HG03565 (cell line): ENCODE results near the gene NR2C2AP.

Source experiments
- ATAC-seq: cut with Tn5 transposase; IDR thresholded peaks from one replicate; pipeline ENCODE4 v1.9.1; 2021; ENCODE audit warnings: mild to moderate bottlenecking, moderate library complexity; ENCODE audit not compliant: unreplicated experiment

The NR2C2AP gene

DNA sequence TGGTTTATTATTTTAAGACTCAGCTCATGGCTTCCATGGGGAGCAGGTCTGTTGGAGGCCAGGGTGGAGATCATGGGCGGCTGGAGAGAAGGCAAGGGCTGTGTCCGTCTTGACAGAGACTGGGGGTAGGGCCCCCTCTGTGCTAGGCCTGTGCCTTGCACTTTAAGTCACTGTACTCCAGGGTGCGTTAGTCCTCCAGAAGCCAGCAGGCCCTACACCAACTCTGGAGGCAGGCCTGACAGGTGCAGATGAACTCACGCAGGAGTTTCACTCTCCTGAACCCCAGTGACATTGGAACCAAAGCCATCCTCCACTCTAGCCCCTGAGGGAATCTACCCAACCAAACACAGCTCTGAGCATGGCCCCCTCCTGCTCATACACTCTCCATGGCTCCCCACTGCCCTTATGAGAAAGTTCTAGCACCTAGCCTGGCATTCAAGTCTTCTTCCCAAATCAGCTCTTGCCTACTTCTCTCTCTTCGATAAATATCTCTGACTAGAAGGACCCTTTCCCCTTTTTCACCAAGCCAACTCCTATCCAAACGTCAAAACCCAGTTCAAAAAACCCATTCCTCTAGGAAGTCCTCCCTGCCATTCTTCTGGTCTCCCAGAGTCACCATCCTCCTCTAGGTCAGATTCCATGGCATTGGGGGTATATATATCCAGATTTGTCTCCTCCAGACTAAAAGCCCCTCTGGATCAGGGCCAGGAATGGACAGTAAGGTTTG is 48.3 kb downstream of the NR2C2AP start:
- ATAC-seq, result no peak

DNA sequence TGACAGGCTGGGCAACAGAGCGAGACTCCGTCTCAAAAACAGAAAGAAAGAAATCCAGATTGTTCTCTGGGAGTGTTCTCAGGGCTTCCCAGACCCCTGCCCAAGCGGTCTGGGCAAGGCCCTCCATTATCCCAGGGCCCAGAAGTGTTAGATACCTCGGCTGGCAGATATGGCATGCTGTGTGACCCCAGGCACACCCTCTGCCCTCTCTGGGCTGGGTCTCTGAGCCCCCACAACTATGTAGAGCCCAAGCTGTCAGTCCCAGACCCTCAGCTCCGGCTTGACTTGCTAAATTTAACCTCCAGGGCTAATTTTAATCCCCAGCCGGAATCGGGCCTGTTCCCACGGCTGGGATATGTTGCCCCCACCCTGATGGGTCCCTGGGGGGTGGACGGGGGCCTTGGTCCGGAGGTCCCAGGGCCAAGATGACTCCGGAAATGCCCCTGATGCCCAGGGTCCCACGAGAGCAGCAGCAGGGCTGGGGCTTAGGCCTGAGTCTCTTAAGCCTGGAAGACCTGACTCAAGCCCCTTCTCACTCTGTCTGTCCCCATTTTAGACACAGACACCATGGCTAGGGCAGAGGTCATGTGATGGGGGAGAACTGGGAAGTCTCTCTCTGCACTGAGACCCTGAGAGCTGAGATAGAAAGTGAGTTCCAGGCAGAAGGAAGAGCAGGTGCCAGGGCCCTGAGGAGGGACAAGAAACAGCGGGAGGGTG is 50.4 kb downstream of the NR2C2AP start:
- no peak for ATAC-seq

DNA sequence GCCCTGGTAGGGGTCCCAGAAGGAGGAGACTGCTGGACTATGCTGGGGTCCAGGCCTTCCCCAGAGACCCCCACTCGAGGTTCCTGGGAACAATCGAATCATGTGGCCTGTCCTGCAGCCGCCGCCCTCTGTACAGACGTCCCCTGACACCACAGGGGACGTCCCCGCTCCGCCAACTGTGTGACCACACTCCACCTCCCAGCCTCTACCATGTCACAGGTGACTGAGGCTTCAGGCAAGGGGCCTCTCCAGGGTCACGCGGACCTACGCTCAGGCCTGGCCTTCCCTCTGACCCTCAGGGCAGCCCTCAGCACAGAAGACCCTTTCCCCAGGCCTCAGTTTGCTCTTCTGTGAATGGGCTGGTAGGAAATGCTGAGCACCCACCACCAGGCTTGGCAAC is 51.8 kb downstream of the NR2C2AP start:
- no peak for ATAC-seq
